ENCODE results near the gene RNF214. TPM values are rescaled to one million over a fixed set of nuclear protein-coding genes. Genes with fewer than 3 reads are reported as not detected.
A peak's percentile ranks its signal among the peaks of the same experiment; 100 is the strongest.

RNF214 gene
- total RNA-seq, 4 donors from 2014 or later = 5.0 to 10.5 (median 5.6) TPM

GRCh38 chr11:117221775-117222517 lies 10.5 kb upstream of the RNF214 start:
- no peak overlapping the region for H3K4me3 ChIP-seq

GRCh38 chr11:117222991-117223740 lies 9.3 kb upstream of the RNF214 start:
- DNase-seq = no peak
- H3K27me3 ChIP-seq = no peaks in the 10 kb centered on the region
- H3K27ac ChIP-seq = peak overlapping the region; percentile 47 to 89 (median 80)
- no peak overlapping the region for H3K4me3 ChIP-seq
- H3K9me3 ChIP-seq = no peaks in the 10 kb centered on the region
- peaks cover 14 to 98% (median 46%) of the 10 kb centered on the region in 3 donors for H3K36me3 ChIP-seq
- no peak for TF ChIP-seq POLR2A (IDR thresholded peaks at IDR 0.05)
- TF ChIP-seq CTCF (IDR thresholded peaks at IDR 0.05) = no peak
- intact Hi-C loops (cut with DNase I) = no loop called here
- WGBS, 2 donors = 89 to 90% methylated on average over 10 to 11 of the region's 14 CpGs
- peaks cover 9 to 59% (median 34%) of the 10 kb centered on the region in 3 donors for H3K4me1 ChIP-seq

More at GRCh38 chr11:117221775-117222517, 10.5 kb upstream of the RNF214 start:
- no peaks in the 10 kb centered on the region for H3K9me3 ChIP-seq
- intact Hi-C loops (cut with DNase I) = no loop called here
- peak overlapping the region; percentile 47 to 93 (median 84) for H3K27ac ChIP-seq
- H3K36me3 ChIP-seq = peaks cover 14 to 98% (median 35%) of the 10 kb centered on the region in 3 donors
- 48 to 58% methylated on average over 5 to 6 of the region's 7 CpGs for WGBS, 2 donors
- H3K4me1 ChIP-seq = peaks cover 9 to 69% (median 34%) of the 10 kb centered on the region in 3 donors
- no peaks in the 10 kb centered on the region for H3K27me3 ChIP-seq
- DNase-seq = no peak
- TF ChIP-seq POLR2A (IDR thresholded peaks at IDR 0.05) (peak in 1 of 4 donors; percentile 11), CTCF (IDR thresholded peaks at IDR 0.05) (no peak)

GRCh38 chr11:117223741-117224689 lies 8.5 kb upstream of the RNF214 start:
- Histone ChIP-seq H3K9me3 (no peaks in the 10 kb centered on the region), H3K4me1 (peaks cover 9 to 51% (median 31%) of the 10 kb centered on the region in 3 donors), H3K27ac (peak overlapping the region in 3 of 4 donors; percentile 79 to 89 (median 80)), H3K4me3 (no peak overlapping the region), H3K36me3 (peaks cover 17 to 98% (median 42%) of the 10 kb centered on the region in 3 donors), H3K27me3 (no peaks in the 10 kb centered on the region)
- TF ChIP-seq POLR2A (IDR thresholded peaks at IDR 0.05) (no peak), CTCF (IDR thresholded peaks at IDR 0.05) (no peak)
- DNase-seq = no peak
- intact Hi-C loops (cut with DNase I) = no loop called here
- 78 to 81% methylated on average over 16 to 17 of the region's 17 CpGs for WGBS, 2 donors

GRCh38 chr11:117225553-117226170 lies 6.8 kb upstream of the RNF214 start:
- DNase-seq = no peak
- WGBS, 2 donors = 91 to 93% methylated on average over 7 to 8 of the region's 9 CpGs
- Histone ChIP-seq H3K27ac (no peak overlapping the region), H3K4me1 (peaks cover 11 to 51% (median 18%) of the 10 kb centered on the region in 3 donors), H3K9me3 (no peaks in the 10 kb centered on the region), H3K36me3 (peaks cover 20 to 94% (median 37%) of the 10 kb centered on the region in 3 donors), H3K27me3 (no peaks in the 10 kb centered on the region), H3K4me3 (no peak overlapping the region)
- intact Hi-C loops (cut with DNase I) = loop anchor here (5.0 kb wide), 1 partner anchor 43 kb away; no protein-coding TSS in a partner anchor
- TF ChIP-seq CTCF (IDR thresholded peaks at IDR 0.05) = no peak
- no peak for TF ChIP-seq POLR2A (IDR thresholded peaks at IDR 0.05)

Measured in esophagus squamous epithelium (tissue), 5 donors.